H1 (cell line): ENCODE measurements around the gene SMARCD1. TPM values are rescaled to one million over a fixed set of nuclear protein-coding genes. Genes with fewer than 3 reads are reported as not detected.
"Not testable (repeated sequence)": the region's sequence is repeated elsewhere in the genome, so short reads cannot be mapped to it uniquely, and the experiment has no call there.

Source experiments
- CTCF ChIA-PET: fragments of 300-600 bp; sonication (Branson Sonifier 250); formaldehyde crosslinking; loops from one replicate; lab custom pipeline; 2021; ENCODE audit not compliant: partially characterized antibody; lab: Charles Lee
- POLR2A ChIA-PET: fragments of 300-600 bp; sonication (Branson Sonifier 250); formaldehyde crosslinking; loops from one replicate; lab custom pipeline; 2021; ENCODE audit warnings: inconsistent platforms; ENCODE audit not compliant: partially characterized antibody; lab: Charles Lee
- DNase-seq, 2 experiments: peaks; one replicate each; pipeline versions ENCODE4 v3.0.0 to v3.0.0-alpha.2; 2010 to 2022; ENCODE audit warnings: low spot score in 2 of 2, low read depth in 1 of 2, mixed read lengths in 1 of 2
- FAIRE-seq: peaks from 2 replicates; lab custom pipeline; 2011; peaks lifted over from hg19 to GRCh38; lab: Jason Lieb, UNC
- H2AFZ ChIP-seq: 2 replicates; pipeline ENCODE4 v1.8.1; 2012; ENCODE audit warnings: low read length, inconsistent platforms
- H2AK5ac ChIP-seq: 2 replicates; pipeline ENCODE4 v1.6.1; 2013; ENCODE audit warnings: low read depth, low read length
- H2BK120ac ChIP-seq: replicated peaks from 2 replicates; pipeline ENCODE3; 2013; ENCODE audit warnings: low read depth, low read length, inconsistent platforms
- H2BK12ac ChIP-seq: 2 replicates; pipeline ENCODE4 v1.6.1; 2013; ENCODE audit warnings: low read depth, low read length
- H2BK15ac ChIP-seq: 2 replicates; pipeline ENCODE4 v1.6.1; 2013; ENCODE audit warnings: low read length
- H2BK20ac ChIP-seq: 2 replicates; pipeline ENCODE4 v1.6.1; 2013; ENCODE audit warnings: low read length
- H2BK5ac ChIP-seq: 2 replicates; pipeline ENCODE4 v1.6.1; 2013; ENCODE audit warnings: low read depth, low read length
- H3K14ac ChIP-seq: 2 replicates; pipeline ENCODE4 v1.6.1; 2013; ENCODE audit warnings: inconsistent platforms; ENCODE audit not compliant: insufficient read length
- H3K18ac ChIP-seq: 2 replicates; pipeline ENCODE4 v1.6.1; 2013; ENCODE audit warnings: low read length; ENCODE audit errors: extremely low read depth
- H3K23ac ChIP-seq: 2 replicates; pipeline ENCODE4 v1.6.1; 2013; ENCODE audit warnings: inconsistent platforms; ENCODE audit not compliant: insufficient read length
- H3K23me2 ChIP-seq: 2 replicates; pipeline ENCODE4 v1.6.1; 2013; ENCODE audit warnings: low read depth, low read length
- H3K27ac ChIP-seq: 2 replicates; pipeline ENCODE4 v1.6.1; 2011; ENCODE audit warnings: low read depth, low read length, inconsistent platforms
- H3K27me3 ChIP-seq, 4 experiments: replicated peaks in 1 of 4; 1 replicate in 1 of 4; 2 replicates in 3 of 4; pipeline versions ENCODE4 v1.6.1 to v1.8.1; 2011 to 2013; ENCODE audit warnings: low read length in 3 of 4, mild to moderate bottlenecking in 3 of 4, inconsistent platforms in 2 of 4, mixed read lengths in 2 of 4, moderate library complexity in 1 of 4; ENCODE audit not compliant: control insufficient read depth in 3 of 4, insufficient read depth in 3 of 4; ENCODE audit errors: extremely low read depth in 1 of 4
- H3K36me3 ChIP-seq, 4 experiments: 2 replicates each; pipeline versions ENCODE4 v1.6.1 to v1.8.1; 2011 to 2013; ENCODE audit warnings: mild to moderate bottlenecking in 4 of 4, low read length in 3 of 4, moderate library complexity in 2 of 4, control low read depth in 1 of 4, inconsistent platforms in 1 of 4; ENCODE audit not compliant: insufficient read depth in 4 of 4, control insufficient read depth in 2 of 4
- H3K4ac ChIP-seq: replicated peaks from 2 replicates; pipeline ENCODE3; 2013; ENCODE audit warnings: low read length, low read depth, mixed read lengths, inconsistent platforms; ENCODE audit not compliant: insufficient read length
- H3K4me1 ChIP-seq, 4 experiments: replicated peaks in 1 of 4; 1 replicate in 1 of 4; 2 replicates in 3 of 4; pipeline versions ENCODE4 v1.6.1 to v1.8.1; 2011 to 2013; ENCODE audit warnings: low read length in 3 of 4, inconsistent platforms in 2 of 4, mixed read lengths in 1 of 4; ENCODE audit not compliant: insufficient read depth in 4 of 4, control insufficient read depth in 3 of 4
- H3K4me2 ChIP-seq, 2 experiments: 2 replicates each; pipeline versions ENCODE4 v1.6.1 to v1.8.1; 2011 to 2013; ENCODE audit warnings: low read depth in 2 of 2, low read length in 2 of 2, control low read depth in 1 of 2, inconsistent platforms in 1 of 2, mild to moderate bottlenecking in 1 of 2; ENCODE audit not compliant: insufficient read depth in 1 of 2
- H3K4me3 ChIP-seq, 4 experiments: fragments of 200-600, 300-600 bp in 1 of 4; sonication (generic), shearing (Covaris generic), sonication (Bioruptor Twin) in 1 of 4; 2 replicates each; pipeline versions ENCODE4 v1.5.1 to v1.8.1; 2011 to 2016; ENCODE audit warnings: low read length in 4 of 4, low read depth in 3 of 4, control low read depth in 2 of 4, inconsistent platforms in 2 of 4, mild to moderate bottlenecking in 2 of 4, mixed read lengths in 1 of 4, moderate library complexity in 1 of 4; ENCODE audit not compliant: insufficient read depth in 2 of 4; ENCODE audit errors: extremely low read depth in 1 of 4
- H3K56ac ChIP-seq: replicated peaks from 2 replicates; pipeline ENCODE3; 2013; ENCODE audit warnings: low read depth, mild to moderate bottlenecking, mixed read lengths, low read length, inconsistent platforms; ENCODE audit not compliant: insufficient read length
- H3K79me1 ChIP-seq: 2 replicates; pipeline ENCODE4 v1.6.1; 2013; ENCODE audit warnings: low read depth, low read length, control low read depth
- H3K79me2 ChIP-seq, 2 experiments: 2 replicates each; pipeline versions ENCODE4 v1.6.1 to v1.8.1; 2012 to 2013; ENCODE audit warnings: low read length in 2 of 2, mild to moderate bottlenecking in 2 of 2, inconsistent platforms in 1 of 2; ENCODE audit not compliant: insufficient read depth in 2 of 2, control insufficient read depth in 1 of 2
- H3K9ac ChIP-seq, 4 experiments: replicated peaks in 1 of 4; 1 replicate in 1 of 4; 2 replicates in 3 of 4; pipeline versions ENCODE4 v1.6.1 to v1.8.1; 2011 to 2013; ENCODE audit warnings: low read depth in 3 of 4, low read length in 3 of 4, control low read depth in 2 of 4, mild to moderate bottlenecking in 2 of 4, moderate library complexity in 2 of 4, inconsistent platforms in 1 of 4; ENCODE audit errors: extremely low read depth in 1 of 4
- H3K9me3 ChIP-seq, 2 experiments: 2 replicates each; pipeline versions ENCODE4 v1.6.1 to v1.8.1; 2012 to 2013; ENCODE audit warnings: mild to moderate bottlenecking in 2 of 2, moderate library complexity in 2 of 2, control low read depth in 1 of 2, inconsistent platforms in 1 of 2, low read depth in 1 of 2, low read length in 1 of 2, mixed read lengths in 1 of 2; ENCODE audit not compliant: insufficient read depth in 2 of 2
- H4K20me1 ChIP-seq, 2 experiments: replicated peaks in 1 of 2; 2 replicates each; pipeline versions ENCODE3 to v1.8.1; 2011 to 2013; ENCODE audit warnings: inconsistent platforms in 2 of 2, low read length in 2 of 2, mild to moderate bottlenecking in 1 of 2; ENCODE audit not compliant: insufficient read depth in 2 of 2, control insufficient read depth in 1 of 2
- H4K5ac ChIP-seq: 2 replicates; pipeline ENCODE4 v1.6.1; 2013; ENCODE audit warnings: low read length, low read depth, mixed read lengths, inconsistent platforms; ENCODE audit not compliant: insufficient read length
- H4K8ac ChIP-seq: 2 replicates; pipeline ENCODE4 v1.8.0; 2013; ENCODE audit warnings: mild to moderate bottlenecking, moderate library complexity, low read length, inconsistent platforms; ENCODE audit not compliant: insufficient read depth; ENCODE audit errors: extremely low read depth
- H4K91ac ChIP-seq: replicated peaks from 2 replicates; pipeline ENCODE3; 2013; ENCODE audit warnings: low read length, mixed read lengths, inconsistent platforms; ENCODE audit not compliant: insufficient read length
- WGBS, 2 experiments: shearing (Covaris generic) in 1 of 2; methylation state at CpG; one replicate each; pipeline versions ENCODE4 v1.1.6 to v1.1.7; 2013 to 2015; ENCODE audit warnings: low lambda C conversion rate in 2 of 2, mixed read lengths in 2 of 2, inconsistent platforms in 1 of 2, low coverage in 1 of 2, missing lambda C conversion rate in 1 of 2; ENCODE audit not compliant: insufficient replicate concordance in 2 of 2, insufficient coverage in 1 of 2, insufficient read length in 1 of 2; ENCODE audit errors: extremely low coverage in 1 of 2, missing lambda C conversion rate in 1 of 2; 5-methylcytosine and 5-hydroxymethylcytosine counted together
- polyA plus RNA-seq, 7 experiments: library from polyadenylated mRNA; depleted of rRNA in 3 of 7; stranded (reverse) in 5 of 7; unstranded in 2 of 7; fragments of >200 nt in 5 of 7; fragments of 200-250 nt in 2 of 7; gene quantifications; 1 replicate in 5 of 7; 2 replicates in 1 of 7; 4 replicates in 1 of 7; pipeline versions ENCODE4 v1.2.1 to v1.2.3, GENCODE V29; 2011 to 2013; ENCODE audit warnings: missing spikeins in 2 of 7, mixed read lengths in 2 of 7
- total RNA-seq: library from RNA; stranded (reverse); fragmentation: NEBNext Ultra II Directional; extraction: Animal tissue kit (Norgen Biotek cat#: 25700); gene quantifications from 2 replicates; pipeline ENCODE4 v1.2.1, GENCODE V29; 2021

SMARCD1 gene
- total and polyA plus RNA-seq, 2 of the 8 experiments (the other 6 are each of a cell fraction or from before 2014, with no cell fraction given), result 128 to 130 TPM

DNA sequence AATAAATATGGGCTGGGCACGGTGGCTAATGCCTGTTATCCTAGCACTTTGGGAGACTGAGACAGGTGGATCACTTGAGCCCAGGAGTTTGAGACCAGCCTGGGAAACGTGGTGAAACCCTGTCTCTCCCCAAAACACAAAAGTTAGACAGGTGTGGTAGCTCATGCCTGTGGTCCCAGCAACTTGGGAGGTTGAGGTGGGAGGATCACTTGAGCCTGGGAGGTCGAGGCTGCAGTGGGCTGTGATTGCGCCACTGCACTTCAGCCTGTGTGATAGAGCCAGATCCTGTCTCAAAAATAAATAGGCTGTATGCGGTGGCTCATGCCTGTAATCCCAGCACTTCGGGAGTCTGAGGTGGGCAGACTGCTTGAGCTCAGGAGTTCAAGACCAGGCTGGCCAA is 62.9 kb downstream of the SMARCD1 start:
- not testable (repeated sequence) for H2AK5ac ChIP-seq, H4K5ac ChIP-seq, H3K9ac ChIP-seq, H3K9me3 ChIP-seq, H3K23ac ChIP-seq, H2BK12ac ChIP-seq, FAIRE-seq, H4K8ac ChIP-seq, H3K27me3 ChIP-seq, H4K91ac ChIP-seq, H3K79me1 ChIP-seq, H3K27ac ChIP-seq, H3K36me3 ChIP-seq, H2BK5ac ChIP-seq, H2BK15ac ChIP-seq, H3K4me1 ChIP-seq, H2BK120ac ChIP-seq, H3K23me2 ChIP-seq, H2BK20ac ChIP-seq, H2AFZ ChIP-seq, H3K4me3 ChIP-seq, H3K4ac ChIP-seq, H3K14ac ChIP-seq, H3K18ac ChIP-seq, H3K56ac ChIP-seq, DNase-seq, H4K20me1 ChIP-seq, H3K4me2 ChIP-seq
- CTCF ChIA-PET, result interaction anchor here (0.6 to 4.8 kb wide), 10 partner anchors 10 to 281 kb away, joined by 3 to 28 read pairs (median 3); partner anchors contain the start of gene CERS5
- H3K79me2 ChIP-seq, result peaks cover 0 to 34% of the 10 kb centered on the region in 2 experiments; a peak in 2 of 4 replicates
- POLR2A ChIA-PET, result interaction anchor here (1.5 to 2.5 kb wide), 2 partner anchors 9 to 20 kb away, joined by 4 to 11 read pairs; partner anchors contain the start of gene CERS5
- 95% methylated on average over 6 of the region's 6 CpGs; no CpG with 5 or more reads in 1 of the 2 experiments for WGBS, 2 experiments
